Measurements from ENCODE around the gene PDE6A. TPM values are rescaled to one million over a fixed set of nuclear protein-coding genes. Genes with fewer than 3 reads are reported as not detected.

PDE6A gene
- polyA plus RNA-seq, 1 experiment: not detected

DNA sequence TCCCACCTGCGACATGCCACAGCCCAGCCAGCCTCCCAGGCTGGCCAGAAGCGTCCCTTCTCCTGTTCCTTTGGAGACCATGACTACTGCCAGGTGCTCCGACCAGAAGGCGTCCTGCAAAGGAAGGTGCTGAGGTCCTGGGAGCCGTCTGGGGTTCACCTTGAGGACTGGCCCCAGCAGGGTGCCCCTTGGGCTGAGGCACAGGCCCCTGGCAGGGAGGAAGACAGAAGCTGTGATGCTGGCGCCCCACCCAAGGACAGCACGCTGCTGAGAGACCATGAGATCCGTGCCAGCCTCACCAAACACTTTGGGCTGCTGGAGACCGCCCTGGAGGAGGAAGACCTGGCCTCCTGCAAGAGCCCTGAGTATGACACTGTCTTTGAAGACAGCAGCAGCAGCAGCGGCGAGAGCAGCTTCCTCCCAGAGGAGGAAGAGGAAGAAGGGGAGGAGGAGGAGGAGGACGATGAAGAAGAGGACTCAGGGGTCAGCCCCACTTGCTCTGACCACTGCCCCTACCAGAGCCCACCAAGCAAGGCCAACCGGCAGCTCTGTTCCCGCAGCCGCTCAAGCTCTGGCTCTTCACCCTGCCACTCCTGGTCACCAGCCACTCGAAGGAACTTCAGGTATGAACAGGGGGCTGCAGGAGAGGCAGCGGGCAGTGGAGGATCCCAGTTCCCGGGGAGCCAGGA, 108.0 kb downstream of the PDE6A start:
- no peak for TF ChIP-seq CTCF (IDR thresholded peaks at IDR 0.05; ENCODE audit: low read depth, low read length)
- Histone ChIP-seq H3K27ac (ENCODE audit: low read depth, low read length) (no peak overlapping the region), H3K27me3 (ENCODE audit: control insufficient read depth, insufficient read depth, low read length) (peaks cover 3% of the 10 kb centered on the region), H3K9me3 (ENCODE audit: control insufficient read depth, insufficient read depth, low read length) (no peaks in the 10 kb centered on the region), H3K4me3 (ENCODE audit: low read depth, low read length) (no peak overlapping the region)
- no peak for DNase-seq (ENCODE audit: low read depth, low spot score)
- ChIA-PET POLR2A (no interaction called here), CTCF (interaction anchor here (0.7 to 17.6 kb wide), 8 partner anchors 14 to 256 kb away, joined by 3 to 478 read pairs (median 155); partner anchors contain the start of gene SLC26A2)

GRCh38 chr5:149834246-149834855, 110.2 kb downstream of the PDE6A start:
- Histone ChIP-seq H3K4me3 (ENCODE audit: low read depth, low read length) (no peak overlapping the region), H3K27ac (ENCODE audit: low read depth, low read length) (no peak overlapping the region), H3K9me3 (ENCODE audit: control insufficient read depth, insufficient read depth, low read length) (no peaks in the 10 kb centered on the region), H3K27me3 (ENCODE audit: control insufficient read depth, insufficient read depth, low read length) (peaks cover 3% of the 10 kb centered on the region)
- DNase-seq (ENCODE audit: low read depth, low spot score): peak; percentile 86
- POLR2A ChIA-PET: interaction anchor here (1.0 to 1.4 kb wide), 2 partner anchors 156 to 166 kb away, joined by 3 to 8 read pairs; partner anchors contain the start of genes HMGXB3 and TIGD6
- CTCF ChIA-PET: interaction anchor here (0.6 to 17.6 kb wide), 47 partner anchors 8 to 602 kb away, joined by 3 to 478 read pairs (median 4); partner anchors contain the start of genes HMGXB3 and SLC26A2
- peak; percentile 87 for TF ChIP-seq CTCF (IDR thresholded peaks at IDR 0.05; ENCODE audit: low read depth, low read length)

- ChIA-PET CTCF (interaction anchor here (0.7 to 17.6 kb wide), 28 partner anchors 9 to 603 kb away, joined by 3 to 478 read pairs (median 7); partner anchors contain the start of gene SLC26A2), POLR2A (interaction anchor here (1.0 to 1.4 kb wide), 2 partner anchors 157 to 167 kb away, joined by 3 to 8 read pairs; partner anchors contain the start of genes HMGXB3 and TIGD6)
- no peak overlapping the region for H3K4me3 ChIP-seq (ENCODE audit: low read depth, low read length)
Observed at GRCh38 chr5:149833116-149833827, 111.3 kb downstream of the PDE6A start.

DNA sequence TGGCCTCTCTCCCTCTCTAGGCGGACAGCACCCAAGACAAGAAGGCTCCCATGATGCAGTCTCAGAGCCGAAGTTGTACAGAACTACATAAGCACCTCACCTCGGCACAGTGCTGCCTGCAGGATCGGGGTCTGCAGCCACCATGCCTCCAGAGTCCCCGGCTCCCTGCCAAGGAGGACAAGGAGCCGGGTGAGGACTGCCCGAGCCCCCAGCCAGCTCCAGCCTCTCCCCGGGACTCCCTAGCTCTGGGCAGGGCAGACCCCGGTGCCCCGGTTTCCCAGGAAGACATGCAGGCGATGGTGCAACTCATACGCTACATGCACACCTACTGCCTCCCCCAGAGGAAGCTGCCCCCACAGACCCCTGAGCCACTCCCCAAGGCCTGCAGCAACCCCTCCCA, 112.0 kb downstream of the PDE6A start:
- no peak overlapping the region for H3K27ac ChIP-seq (ENCODE audit: low read depth, low read length)
- CTCF ChIA-PET: interaction anchor here (1.6 to 17.6 kb wide), 7 partner anchors 12 to 604 kb away, joined by 9 to 478 read pairs (median 282); partner anchors contain the start of gene SLC26A2
- POLR2A ChIA-PET: no interaction called here

More at GRCh38 chr5:149833116-149833827, 111.3 kb downstream of the PDE6A start:
- no peak overlapping the region for H3K27ac ChIP-seq (ENCODE audit: low read depth, low read length)
- peaks cover 3% of the 10 kb centered on the region for H3K27me3 ChIP-seq (ENCODE audit: control insufficient read depth, insufficient read depth, low read length)
- DNase-seq (ENCODE audit: low read depth, low spot score): no peak
- H3K9me3 ChIP-seq (ENCODE audit: control insufficient read depth, insufficient read depth, low read length): no peaks in the 10 kb centered on the region
- no peak for TF ChIP-seq CTCF (IDR thresholded peaks at IDR 0.05; ENCODE audit: low read depth, low read length)

More for the DNA sequence above, 112.0 kb downstream of the PDE6A start:
- Histone ChIP-seq H3K4me3 (ENCODE audit: low read depth, low read length) (no peak overlapping the region), H3K27me3 (ENCODE audit: control insufficient read depth, insufficient read depth, low read length) (peaks cover 3% of the 10 kb centered on the region), H3K9me3 (ENCODE audit: control insufficient read depth, insufficient read depth, low read length) (no peaks in the 10 kb centered on the region)
- DNase-seq (ENCODE audit: low read depth, low spot score): no peak
- no peak for TF ChIP-seq CTCF (IDR thresholded peaks at IDR 0.05; ENCODE audit: low read depth, low read length)
